ENCODE results near the gene TAL1.

DNA sequence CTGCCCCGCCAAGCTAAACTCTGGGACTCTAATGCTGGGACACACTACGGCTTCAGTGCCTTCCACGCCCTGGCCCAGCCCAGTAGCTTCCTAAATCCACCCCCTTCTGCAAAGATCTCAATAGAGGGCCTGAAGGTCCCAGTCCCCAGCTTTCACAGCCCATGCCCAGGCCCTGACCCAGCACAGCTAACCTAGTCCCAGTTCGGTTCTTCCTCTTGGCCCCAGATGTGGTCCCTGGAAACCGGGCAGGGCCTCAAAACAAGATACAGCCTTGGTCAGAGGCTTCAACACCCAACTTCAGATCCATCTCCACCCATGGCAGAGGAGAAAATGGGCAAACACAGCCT is 41.5 kb downstream of the TAL1 start:
- TF ChIP-seq, protein P1, sequence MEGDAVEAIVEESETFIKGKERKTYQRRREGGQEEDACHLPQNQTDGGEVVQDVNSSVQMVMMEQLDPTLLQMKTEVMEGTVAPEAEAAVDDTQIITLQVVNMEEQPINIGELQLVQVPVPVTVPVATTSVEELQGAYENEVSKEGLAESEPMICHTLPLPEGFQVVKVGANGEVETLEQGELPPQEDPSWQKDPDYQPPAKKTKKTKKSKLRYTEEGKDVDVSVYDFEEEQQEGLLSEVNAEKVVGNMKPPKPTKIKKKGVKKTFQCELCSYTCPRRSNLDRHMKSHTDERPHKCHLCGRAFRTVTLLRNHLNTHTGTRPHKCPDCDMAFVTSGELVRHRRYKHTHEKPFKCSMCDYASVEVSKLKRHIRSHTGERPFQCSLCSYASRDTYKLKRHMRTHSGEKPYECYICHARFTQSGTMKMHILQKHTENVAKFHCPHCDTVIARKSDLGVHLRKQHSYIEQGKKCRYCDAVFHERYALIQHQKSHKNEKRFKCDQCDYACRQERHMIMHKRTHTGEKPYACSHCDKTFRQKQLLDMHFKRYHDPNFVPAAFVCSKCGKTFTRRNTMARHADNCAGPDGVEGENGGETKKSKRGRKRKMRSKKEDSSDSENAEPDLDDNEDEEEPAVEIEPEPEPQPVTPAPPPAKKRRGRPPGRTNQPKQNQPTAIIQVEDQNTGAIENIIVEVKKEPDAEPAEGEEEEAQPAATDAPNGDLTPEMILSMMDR (IDR thresholded peaks at IDR 0.05): no peak
- no peak for TF ChIP-seq EP300 (IDR thresholded peaks at IDR 0.05)

Data from tibial nerve (tissue), 4 donors.